H9 (cell line): ENCODE measurements around the gene PAGE2B. TPM values are rescaled to one million over a fixed set of nuclear protein-coding genes. Genes with fewer than 3 reads are reported as not detected.

Source experiments
- DNase-seq: peaks from one replicate; pipeline ENCODE4 v3.0.0-alpha.2; 2017
- H2AFZ ChIP-seq: one replicate; pipeline ENCODE4 v1.6.1; 2013; ENCODE audit warnings: mild to moderate bottlenecking, low read length, control low read depth, moderate library complexity
- H2AK5ac ChIP-seq: 2 replicates; pipeline ENCODE4 v1.6.1; 2013; ENCODE audit warnings: low read length, control low read depth, mixed read lengths; ENCODE audit not compliant: insufficient read length
- H2BK120ac ChIP-seq: one replicate; pipeline ENCODE4 v1.6.1; 2013; ENCODE audit warnings: low read depth, mild to moderate bottlenecking, low read length, control low read depth, inconsistent platforms; ENCODE audit not compliant: poor library complexity, severe bottlenecking
- H2BK12ac ChIP-seq: 2 replicates; pipeline ENCODE4 v1.6.1; 2013; ENCODE audit warnings: low read length, control low read depth, mixed read lengths, low read depth; ENCODE audit not compliant: insufficient read length
- H2BK15ac ChIP-seq: 2 replicates; pipeline ENCODE4 v1.6.1; 2013; ENCODE audit warnings: low read depth, low read length, control low read depth
- H2BK20ac ChIP-seq: one replicate; pipeline ENCODE4 v1.6.1; 2013; ENCODE audit warnings: low read depth, mild to moderate bottlenecking, low read length, control low read depth, inconsistent platforms; ENCODE audit not compliant: poor library complexity, severe bottlenecking
- H2BK5ac ChIP-seq: 2 replicates; pipeline ENCODE4 v1.6.1; 2013; ENCODE audit warnings: low read length, control low read depth, mixed read lengths; ENCODE audit not compliant: insufficient read length
- H3K14ac ChIP-seq: 2 replicates; pipeline ENCODE4 v1.6.1; 2013; ENCODE audit warnings: low read length, control low read depth; ENCODE audit not compliant: insufficient read depth
- H3K18ac ChIP-seq: 2 replicates; pipeline ENCODE4 v1.6.1; 2013; ENCODE audit warnings: low read depth, mild to moderate bottlenecking, mixed read lengths, low read length, control low read depth; ENCODE audit not compliant: insufficient read length
- H3K23ac ChIP-seq: 2 replicates; pipeline ENCODE4 v1.6.1; 2013; ENCODE audit warnings: low read length, control low read depth, mixed read lengths, low read depth; ENCODE audit not compliant: insufficient read length
- H3K23me2 ChIP-seq: 2 replicates; pipeline ENCODE4 v1.6.1; 2013; ENCODE audit warnings: low read depth, mild to moderate bottlenecking, mixed read lengths, low read length, control low read depth; ENCODE audit not compliant: insufficient read length, poor library complexity, severe bottlenecking
- H3K27ac ChIP-seq: 2 replicates; pipeline ENCODE4 v1.5.1; 2013; ENCODE audit warnings: low read length, control low read depth, mixed read lengths, low read depth; ENCODE audit not compliant: insufficient read length
- H3K27me3 ChIP-seq: 2 replicates; pipeline ENCODE4 v1.6.1; 2013; ENCODE audit warnings: low read length, control low read depth, inconsistent platforms; ENCODE audit not compliant: insufficient read depth
- H3K4ac ChIP-seq: 2 replicates; pipeline ENCODE4 v1.6.1; 2013; ENCODE audit warnings: low read depth, mild to moderate bottlenecking, control low read depth, inconsistent platforms, low read length, moderate library complexity
- H3K4me1 ChIP-seq: 2 replicates; pipeline ENCODE4 v1.6.1; 2013; ENCODE audit warnings: low read length, control low read depth, inconsistent platforms; ENCODE audit not compliant: insufficient read depth
- H3K4me2 ChIP-seq: 2 replicates; pipeline ENCODE4 v1.6.1; 2013; ENCODE audit warnings: low read length, control low read depth, mixed read lengths; ENCODE audit not compliant: insufficient read length, insufficient read depth
- H3K56ac ChIP-seq: 2 replicates; pipeline ENCODE4 v1.6.1; 2013; ENCODE audit warnings: low read depth, mild to moderate bottlenecking, mixed read lengths, low read length, control low read depth; ENCODE audit not compliant: insufficient read length
- H3K79me1 ChIP-seq: 2 replicates; pipeline ENCODE4 v1.6.1; 2013; ENCODE audit warnings: low read depth, mild to moderate bottlenecking, moderate library complexity, low read length, control low read depth, inconsistent platforms; ENCODE audit not compliant: insufficient read depth, poor library complexity, severe bottlenecking
- H3K79me2 ChIP-seq: 2 replicates; pipeline ENCODE4 v1.6.1; 2013; ENCODE audit warnings: low read length, control low read depth, inconsistent platforms; ENCODE audit not compliant: insufficient read depth
- H3K9ac ChIP-seq: 2 replicates; pipeline ENCODE4 v1.6.1; 2013; ENCODE audit warnings: low read length, control low read depth, mixed read lengths; ENCODE audit not compliant: insufficient read length; ENCODE audit errors: extremely low read depth
- H3K9me3 ChIP-seq: one replicate; pipeline ENCODE4 v1.6.1; 2013; ENCODE audit warnings: low read depth, low read length, inconsistent platforms; ENCODE audit not compliant: control insufficient read depth
- H3T11ph ChIP-seq: one replicate; pipeline ENCODE4 v1.6.1; 2013; ENCODE audit warnings: mild to moderate bottlenecking, low read length, control low read depth, inconsistent platforms
- H4K20me1 ChIP-seq: one replicate; pipeline ENCODE4 v1.6.1; 2013; ENCODE audit not compliant: control insufficient read depth, insufficient read length, insufficient read depth
- H4K5ac ChIP-seq: 2 replicates; pipeline ENCODE4 v1.6.1; 2013; ENCODE audit warnings: low read depth, mild to moderate bottlenecking, mixed read lengths, low read length, control low read depth; ENCODE audit not compliant: insufficient read length
- H4K8ac ChIP-seq: replicated peaks from 2 replicates; pipeline ENCODE4 v1.6.1; 2013; ENCODE audit warnings: low read length, control low read depth, mixed read lengths, low read depth; ENCODE audit not compliant: insufficient read length
- H4K91ac ChIP-seq: 2 replicates; pipeline ENCODE4 v1.6.1; 2013; ENCODE audit warnings: low read depth, mild to moderate bottlenecking, moderate library complexity, mixed read lengths, low read length, control low read depth; ENCODE audit not compliant: insufficient read length
- H3K27ac Mint-ChIP-seq, 3 experiments: 2 replicates in 2 of 3; 3 replicates in 1 of 3; pipeline ENCODE4 v1.8.0; 2020 to 2021; ENCODE audit warnings: mixed read lengths in 3 of 3, mild to moderate bottlenecking in 1 of 3, moderate library complexity in 1 of 3
- H3K27me3 Mint-ChIP-seq: 2 replicates; pipeline ENCODE4 v1.8.0; 2021; ENCODE audit warnings: low read depth, mild to moderate bottlenecking, moderate library complexity, mixed read lengths
- H3K36me3 Mint-ChIP-seq, 3 experiments: 2 replicates in 2 of 3; 3 replicates in 1 of 3; pipeline ENCODE4 v1.8.0; 2020 to 2021; ENCODE audit warnings: low read depth in 3 of 3, mixed read lengths in 3 of 3; ENCODE audit not compliant: insufficient read depth in 1 of 3
- H3K4me1 Mint-ChIP-seq, 2 experiments: 2 replicates each; pipeline ENCODE4 v1.8.0; 2020; ENCODE audit warnings: mixed read lengths in 2 of 2
- H3K4me3 Mint-ChIP-seq, 2 experiments: 2 replicates in 1 of 2; 3 replicates in 1 of 2; pipeline ENCODE4 v1.8.0; 2020 to 2021; ENCODE audit warnings: mild to moderate bottlenecking in 2 of 2, mixed read lengths in 2 of 2, moderate library complexity in 1 of 2
- H3K9me3 Mint-ChIP-seq, 2 experiments: 2 replicates in 1 of 2; 3 replicates in 1 of 2; pipeline ENCODE4 v1.8.0; 2020; ENCODE audit warnings: mild to moderate bottlenecking in 2 of 2, mixed read lengths in 2 of 2, moderate library complexity in 1 of 2
- CTCF ChIP-seq: fragments of 200-600 bp; sonication (generic); conservative IDR thresholded peaks from 3 replicates; pipeline ENCODE4 v1.8.0; 2021; ENCODE audit warnings: antibody characterized with exemption, mild to moderate bottlenecking
- total RNA-seq: library from RNA; stranded (reverse); gene quantifications from 2 replicates; pipeline ENCODE4 v1.2.1, GENCODE V29; 2021

Gene PAGE2B
- total RNA-seq, 1 experiment from 2014 or later = not detected

- no peaks in the 10 kb centered on the region for H3K79me2 ChIP-seq
- Mint-ChIP-seq H3K36me3 (no peaks in the 10 kb centered on the region; a peak in 2 of 7 replicates), H3K27ac (no peak overlapping the region), H3K4me1 (no peaks in the 10 kb centered on the region), H3K4me3 (no peak overlapping the region), H3K9me3 (peaks cover 82 to 88% of the 10 kb centered on the region in 2 experiments), H3K27me3 (peaks cover 13% of the 10 kb centered on the region)
- DNase-seq = no peak
- no peak overlapping the region for H3K23ac ChIP-seq
- H3K27ac ChIP-seq = no peak overlapping the region
- H3K4ac ChIP-seq = no peak overlapping the region
- H2BK15ac ChIP-seq = no peak overlapping the region
- no peaks in the 10 kb centered on the region for H3K27me3 ChIP-seq
- no peak overlapping the region for H2AK5ac ChIP-seq
- H3K79me1 ChIP-seq = no peaks in the 10 kb centered on the region
- H3K4me1 ChIP-seq = no peaks in the 10 kb centered on the region
- H4K20me1 ChIP-seq = no peaks in the 10 kb centered on the region
- no peak overlapping the region for H3K9ac ChIP-seq
- H2BK5ac ChIP-seq = no peak overlapping the region
- H3K9me3 ChIP-seq = peaks cover 61% of the 10 kb centered on the region
- no peak overlapping the region for H4K91ac ChIP-seq
- H3K4me2 ChIP-seq = no peak overlapping the region
- H3K14ac ChIP-seq = no peak overlapping the region
- H3K23me2 ChIP-seq = no peaks in the 10 kb centered on the region
- H3K18ac ChIP-seq = no peak overlapping the region
- H2BK20ac ChIP-seq = no peak overlapping the region
- H3T11ph ChIP-seq = no peak overlapping the region
- H3K56ac ChIP-seq = no peak overlapping the region
- TF ChIP-seq CTCF = no peak
- no peak overlapping the region for H4K8ac ChIP-seq
- H2BK12ac ChIP-seq = no peak overlapping the region
- no peak overlapping the region for H2AFZ ChIP-seq
- no peak overlapping the region for H2BK120ac ChIP-seq
- no peak overlapping the region for H4K5ac ChIP-seq
Measured at GRCh38 chrX:55119271-55119670, 44.4 kb downstream of the PAGE2B start.
